NCI-H82 treated with DMSO at 0.1 percent for 48 hours (cell line): ENCODE data around the gene RCOR2.
"Not testable (repeated sequence)": the region's sequence is repeated elsewhere in the genome, so short reads cannot be mapped to it uniquely, and the experiment has no call there.

Source experiments
- DNase-seq: peaks from one replicate; lab custom pipeline; 2025; ENCODE audit not compliant: unreplicated experiment; lab: John Stamatoyannopoulos, UW

RCOR2 gene

GRCh38 chr11:63916837-63917691 is at the start of gene RCOR2:
RCOR2 (minus strand) TSS chr11:63917164; CDS start chr11:63916456, 708 bp downstream.
- peak; percentile 56 for DNase-seq

GRCh38 chr11:63966444-63966843 is 49.5 kb upstream of the RCOR2 start:
- DNase-seq: no peak

GRCh38 chr11:63963895-63964294 is 46.9 kb upstream of the RCOR2 start:
- DNase-seq: not testable (repeated sequence)

GRCh38 chr11:63961608-63962412 is 44.8 kb upstream of the RCOR2 start:
- DNase-seq: no peak

- no peak for DNase-seq
These were observed 41.0 kb upstream of the RCOR2 start for GRCh38 chr11:63958008-63958407.

GRCh38 chr11:63952570-63952969 is 35.6 kb upstream of the RCOR2 start:
- no peak for DNase-seq

GRCh38 chr11:63951779-63952536 is 35.0 kb upstream of the RCOR2 start:
- DNase-seq: no peak

GRCh38 chr11:63945477-63946163 is 28.7 kb upstream of the RCOR2 start:
- DNase-seq: no peak

GRCh38 chr11:63944987-63945386 is 28.0 kb upstream of the RCOR2 start:
- no peak for DNase-seq

GRCh38 chr11:63942803-63943202 is 25.8 kb upstream of the RCOR2 start:
- no peak for DNase-seq

GRCh38 chr11:63941901-63942300 is 24.9 kb upstream of the RCOR2 start:
- no peak for DNase-seq

- no peak for DNase-seq
These were observed 23.8 kb upstream of the RCOR2 start for GRCh38 chr11:63940786-63941185.

GRCh38 chr11:63939397-63939891 is 22.5 kb upstream of the RCOR2 start:
- no peak for DNase-seq

- DNase-seq: peak; percentile 81
These were observed 21.8 kb upstream of the RCOR2 start, which contains the start of gene NAA40 for GRCh38 chr11:63938479-63939396. NAA40 (plus strand) TSS chr11:63939002; CDS start chr11:63939097, 95 bp downstream.

- DNase-seq: no peak
These were observed 20.9 kb upstream of the RCOR2 start for GRCh38 chr11:63937713-63938478.

- DNase-seq: no peak
These were observed 16.5 kb upstream of the RCOR2 start for GRCh38 chr11:63933459-63933858.

GRCh38 chr11:63931876-63932275 is 14.9 kb upstream of the RCOR2 start:
- no peak for DNase-seq

GRCh38 chr11:63931045-63931444 is 14.1 kb upstream of the RCOR2 start:
- DNase-seq: no peak

GRCh38 chr11:63929616-63930015 is 12.7 kb upstream of the RCOR2 start:
- peak; percentile 96 for DNase-seq
